ENCODE measurements around the gene TENM4.

TENM4 gene

GRCh38 chr11:79060081-79060953 lies 380.5 kb downstream of the TENM4 start:
- no peak for DNase-seq (ENCODE audit: low read depth, low spot score)

DNA sequence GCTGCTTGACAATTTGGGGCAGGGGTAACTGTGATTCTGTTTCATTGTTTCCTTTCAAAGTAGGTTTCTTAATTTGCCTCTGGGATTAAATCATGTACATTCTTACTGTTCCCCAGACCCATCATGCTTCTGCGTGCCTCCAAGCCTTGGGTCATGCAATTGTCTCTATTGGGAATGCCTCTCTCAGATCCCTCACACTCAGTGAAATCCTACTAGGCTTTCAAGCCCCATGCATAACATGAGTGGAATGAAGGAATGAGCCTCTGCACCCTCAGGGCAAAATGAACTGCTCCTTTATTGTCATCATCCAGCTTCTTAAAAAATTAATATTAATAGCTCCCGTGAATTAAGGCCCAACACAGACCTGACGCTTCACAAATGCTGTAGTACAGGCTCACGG lies 381.7 kb downstream of the TENM4 start:
- no peak for DNase-seq (ENCODE audit: low read depth, low spot score)

DNA sequence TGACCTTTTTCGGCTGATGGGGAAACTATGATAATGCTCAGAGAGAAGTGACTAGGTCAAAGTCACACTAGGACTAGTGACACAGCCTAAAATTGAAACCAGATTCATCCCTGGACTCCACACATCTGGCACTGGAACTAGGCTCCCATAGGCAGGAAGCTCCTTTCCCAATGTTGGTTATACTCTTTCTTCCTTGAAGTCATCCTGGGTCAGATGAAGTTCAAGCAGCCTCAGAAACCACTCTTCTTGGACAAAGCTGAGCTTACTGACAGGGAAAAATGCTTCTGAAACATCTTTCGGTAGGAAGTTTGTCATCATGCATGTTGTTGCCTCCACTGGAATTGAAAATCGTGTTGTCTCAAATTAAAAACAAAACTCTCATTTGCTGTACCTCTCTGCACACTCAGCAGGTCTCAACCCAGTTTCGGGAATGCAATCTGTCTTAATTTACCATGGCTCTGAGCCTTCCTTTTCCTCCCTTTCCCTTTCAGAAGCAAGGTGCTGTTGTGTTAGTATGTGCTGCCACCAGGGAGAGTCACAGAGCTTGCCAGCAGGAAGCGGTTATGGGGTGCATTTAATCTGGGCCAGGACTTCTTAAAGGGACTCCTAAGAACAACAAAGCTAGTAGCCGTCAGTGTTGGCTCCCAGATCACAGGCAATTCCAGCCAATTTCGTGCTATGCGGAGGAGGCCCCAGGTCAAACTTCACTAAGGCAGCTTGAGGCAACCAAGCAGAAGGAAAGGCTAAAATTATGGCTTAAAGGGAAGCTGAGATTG lies 384.8 kb downstream of the TENM4 start:
- DNase-seq (ENCODE audit: low read depth, low spot score): no peak

- DNase-seq (ENCODE audit: low read depth, low spot score): no peak
Measured at GRCh38 chr11:79054636-79055035, 386.2 kb downstream of the TENM4 start.

GRCh38 chr11:79052544-79052943 lies 388.3 kb downstream of the TENM4 start:
- DNase-seq (ENCODE audit: low read depth, low spot score): no peak

DNA sequence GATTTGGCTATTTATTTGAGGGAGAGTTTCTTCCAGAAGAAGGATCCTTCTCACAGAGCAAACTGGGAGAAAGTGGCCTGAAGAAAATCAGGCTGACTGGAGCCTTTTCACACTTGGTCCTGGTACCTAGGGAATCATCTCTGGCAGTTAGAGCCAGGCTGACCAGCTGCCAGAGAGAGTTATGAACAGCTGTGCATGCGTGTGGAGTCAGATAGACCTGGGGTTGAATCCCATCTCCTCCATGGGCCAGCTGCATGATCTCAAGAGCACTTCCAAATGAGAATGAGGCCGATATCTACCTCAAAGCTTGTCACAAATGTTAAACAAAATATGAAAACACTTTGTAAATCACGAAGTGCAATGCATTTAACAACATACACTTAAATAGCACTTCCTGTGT lies 390.0 kb downstream of the TENM4 start:
- DNase-seq (ENCODE audit: low read depth, low spot score): no peak

DNA sequence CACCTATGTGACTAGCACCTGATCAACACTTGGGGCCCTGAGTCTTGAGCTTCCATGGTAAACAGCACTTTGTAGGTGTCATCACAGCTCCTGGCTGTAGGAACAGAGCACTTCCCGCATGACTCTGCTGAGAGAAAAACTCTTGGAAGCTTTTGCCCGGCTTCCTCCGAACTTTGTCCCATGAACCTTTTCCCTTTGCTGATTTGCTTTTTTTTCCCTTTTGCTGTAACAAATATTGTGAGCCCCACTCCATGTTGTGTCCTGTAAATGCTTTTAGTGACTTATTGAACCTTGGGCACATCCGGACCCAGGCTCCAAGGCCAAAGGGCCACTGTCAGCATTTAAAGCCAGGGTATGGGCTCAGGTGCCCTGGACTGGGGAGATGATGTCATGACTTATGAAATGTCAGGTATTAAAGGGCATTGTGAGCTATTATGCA lies 391.1 kb downstream of the TENM4 start:
- DNase-seq (ENCODE audit: low read depth, low spot score): no peak

DNA sequence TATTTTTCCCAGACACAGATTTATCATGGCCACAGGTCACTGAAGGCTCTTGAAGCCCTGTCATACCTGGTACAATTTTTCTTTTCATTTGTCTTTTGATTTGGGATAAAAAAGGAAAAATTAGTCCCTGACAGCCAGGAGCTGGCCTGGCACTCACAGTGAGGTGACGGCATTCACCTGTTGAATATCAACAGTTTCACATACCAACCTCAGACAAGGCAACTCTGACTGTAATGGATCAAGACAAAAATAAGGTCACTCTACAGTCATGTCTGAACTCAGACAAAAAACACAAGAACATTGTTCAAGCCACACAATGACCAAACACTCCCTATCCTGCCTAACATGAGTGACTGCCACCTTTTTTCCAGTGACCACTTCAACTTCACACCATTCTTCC lies 392.9 kb downstream of the TENM4 start:
- no peak for DNase-seq (ENCODE audit: low read depth, low spot score)

GRCh38 chr11:79047321-79047720 lies 393.5 kb downstream of the TENM4 start:
- DNase-seq (ENCODE audit: low read depth, low spot score): no peak

DNA sequence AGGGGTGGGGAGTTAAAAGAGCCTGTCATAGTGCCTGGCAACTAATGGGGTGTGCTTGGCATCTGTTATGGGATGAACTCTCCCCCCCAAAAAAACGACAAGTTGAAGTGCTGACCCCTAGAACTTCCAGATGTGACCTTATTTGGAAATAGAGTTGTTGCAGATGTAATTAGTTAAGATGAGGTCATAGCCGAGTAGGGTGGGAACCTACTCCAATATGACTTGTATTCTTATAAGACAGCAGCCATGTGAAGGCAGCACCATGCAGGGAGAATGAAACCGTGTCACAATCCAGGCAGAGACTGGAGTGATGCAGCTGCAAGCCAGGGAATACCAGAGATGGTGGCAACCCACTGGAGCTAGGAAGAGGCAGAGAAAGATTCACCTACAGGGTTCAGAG lies 394.5 kb downstream of the TENM4 start:
- DNase-seq (ENCODE audit: low read depth, low spot score): no peak

- DNase-seq (ENCODE audit: low read depth, low spot score): no peak
Measured at GRCh38 chr11:79045800-79046304, 395.0 kb downstream of the TENM4 start.

GRCh38 chr11:79045018-79045799 lies 395.6 kb downstream of the TENM4 start:
- DNase-seq (ENCODE audit: low read depth, low spot score): no peak

GRCh38 chr11:79044201-79044600 lies 396.6 kb downstream of the TENM4 start:
- no peak for DNase-seq (ENCODE audit: low read depth, low spot score)

GRCh38 chr11:79043726-79044125 lies 397.1 kb downstream of the TENM4 start:
- no peak for DNase-seq (ENCODE audit: low read depth, low spot score)

DNA sequence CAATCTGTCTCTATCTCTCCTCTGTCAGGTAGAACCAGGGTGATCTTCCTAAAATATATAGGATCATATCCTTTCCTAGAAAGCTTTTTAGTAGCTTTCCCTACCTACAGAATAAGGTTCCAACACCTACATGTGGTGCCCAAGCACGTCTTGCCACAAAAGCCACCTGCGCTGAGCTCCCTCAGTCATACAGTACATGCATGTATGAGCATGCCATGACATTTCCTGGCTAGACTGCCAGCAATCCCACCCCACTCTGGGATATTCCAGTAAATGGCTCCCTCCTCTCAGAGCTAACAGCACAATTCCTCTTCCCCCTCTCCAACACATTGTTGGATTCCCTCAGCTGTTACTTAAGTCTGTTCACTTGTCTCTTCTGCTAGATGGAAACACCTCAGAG lies 398.0 kb downstream of the TENM4 start:
- DNase-seq (ENCODE audit: low read depth, low spot score): no peak

- no peak for DNase-seq (ENCODE audit: low read depth, low spot score)
Measured at GRCh38 chr11:79040348-79040747, 400.5 kb downstream of the TENM4 start.

- no peak for DNase-seq (ENCODE audit: low read depth, low spot score)
Measured at GRCh38 chr11:79039122-79039521, 401.7 kb downstream of the TENM4 start.

DNA sequence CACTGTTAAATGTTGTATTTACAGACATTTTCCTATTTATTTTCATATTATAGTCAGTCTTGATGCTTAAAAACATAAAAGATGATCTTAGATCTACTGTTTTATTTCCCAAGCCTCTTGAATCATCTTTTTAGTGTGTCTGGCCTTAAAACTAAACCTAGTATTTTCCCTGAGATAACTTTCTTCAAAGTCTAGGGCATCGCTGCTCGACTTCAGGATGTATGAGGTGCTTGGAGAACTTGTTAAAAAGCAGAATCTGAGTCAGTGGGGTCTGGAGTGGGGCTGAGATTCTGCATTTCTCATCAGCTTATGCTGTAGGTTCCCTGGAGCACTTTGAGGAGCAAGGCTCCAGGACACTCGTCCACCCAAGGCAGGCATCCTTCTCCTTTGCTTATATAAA lies 404.9 kb downstream of the TENM4 start:
- DNase-seq (ENCODE audit: low read depth, low spot score): no peak

DNA sequence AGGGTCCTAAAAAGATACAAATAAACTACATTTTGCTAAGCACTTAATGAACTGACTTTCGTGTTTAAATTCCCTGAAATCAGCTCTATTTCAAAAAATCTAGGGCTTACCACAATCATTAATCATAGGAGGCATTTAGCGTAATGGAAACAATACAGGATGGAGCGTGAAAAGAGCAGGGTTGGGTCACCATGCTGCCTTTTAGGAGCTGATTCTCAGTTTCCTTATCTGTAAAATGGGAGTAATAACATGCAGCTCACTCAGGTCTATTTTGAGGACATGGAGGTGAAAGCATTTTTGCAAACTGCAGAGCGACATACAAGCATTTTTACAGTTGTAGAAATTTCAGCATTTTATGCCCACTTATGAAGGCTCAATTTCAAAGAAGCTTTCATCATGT lies 407.0 kb downstream of the TENM4 start:
- DNase-seq (ENCODE audit: low read depth, low spot score): no peak

GRCh38 chr11:79030448-79030847 lies 410.4 kb downstream of the TENM4 start:
- DNase-seq (ENCODE audit: low read depth, low spot score): no peak

DNA sequence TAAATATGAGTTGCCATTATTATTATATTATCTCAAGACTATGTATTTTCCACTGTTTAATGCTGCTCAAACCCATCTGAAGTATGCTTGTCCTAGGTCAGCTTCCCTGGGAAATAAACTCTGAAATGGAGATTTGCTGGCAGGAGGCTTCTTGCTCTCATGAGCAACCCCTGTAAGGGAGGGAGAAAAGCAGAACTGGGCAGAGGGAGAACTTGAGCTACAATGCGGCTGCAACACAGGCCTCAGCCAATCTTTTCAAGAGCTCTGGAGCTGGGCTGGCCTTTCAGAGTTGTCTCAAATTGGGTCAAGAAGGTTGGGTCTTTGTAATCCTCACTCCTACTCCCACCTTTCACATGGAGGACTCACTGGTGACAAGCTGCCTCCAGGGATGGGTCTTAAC lies 412.6 kb downstream of the TENM4 start:
- DNase-seq (ENCODE audit: low read depth, low spot score): no peak

Data from iPS DF 19.7 (cell line).